Measurements from ENCODE around the gene MAP6D1.
"Not testable (repeated sequence)": the region's sequence is repeated elsewhere in the genome, so short reads cannot be mapped to it uniquely, and the experiment has no call there.

Gene MAP6D1

DNA sequence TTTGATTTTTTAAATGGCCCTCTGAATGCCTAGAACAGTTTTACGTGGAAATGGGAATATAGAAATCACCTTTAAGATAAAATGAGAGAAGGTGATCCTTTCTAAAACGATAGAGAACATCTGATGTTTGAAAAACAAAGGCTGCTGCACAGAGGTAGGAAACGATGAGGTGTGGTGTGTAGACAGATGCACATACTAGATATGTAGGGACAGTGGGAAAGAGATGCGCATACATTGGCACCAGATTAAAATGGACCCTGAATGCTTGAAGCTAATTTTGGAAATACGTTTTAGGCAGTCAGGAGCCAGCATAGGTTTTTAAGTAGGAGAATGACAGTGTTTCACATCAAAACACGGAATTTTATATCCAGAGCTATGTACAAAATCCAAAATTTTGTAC is 29.0 kb downstream of the MAP6D1 start:
- DNase-seq = no peak

DNA sequence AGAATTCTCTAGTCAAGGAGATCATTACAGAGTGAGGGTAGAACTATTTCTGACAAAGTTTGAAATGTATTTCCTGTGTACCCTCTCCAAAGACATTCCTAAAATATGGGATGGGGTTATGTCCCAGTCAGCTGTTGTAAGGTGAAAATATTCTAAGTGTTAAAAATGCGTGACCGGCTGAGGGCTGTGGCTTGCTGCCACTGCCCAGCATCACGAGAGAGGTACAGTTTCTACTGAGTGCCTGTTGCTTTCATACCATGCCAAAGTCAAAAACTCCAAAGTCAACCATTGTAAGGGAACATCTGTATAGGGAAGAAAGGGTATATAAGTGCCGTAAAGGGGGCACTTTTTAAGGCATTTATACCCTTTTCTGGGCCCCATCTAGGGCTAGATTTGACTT is 30.9 kb downstream of the MAP6D1 start:
- DNase-seq = no peak

DNA sequence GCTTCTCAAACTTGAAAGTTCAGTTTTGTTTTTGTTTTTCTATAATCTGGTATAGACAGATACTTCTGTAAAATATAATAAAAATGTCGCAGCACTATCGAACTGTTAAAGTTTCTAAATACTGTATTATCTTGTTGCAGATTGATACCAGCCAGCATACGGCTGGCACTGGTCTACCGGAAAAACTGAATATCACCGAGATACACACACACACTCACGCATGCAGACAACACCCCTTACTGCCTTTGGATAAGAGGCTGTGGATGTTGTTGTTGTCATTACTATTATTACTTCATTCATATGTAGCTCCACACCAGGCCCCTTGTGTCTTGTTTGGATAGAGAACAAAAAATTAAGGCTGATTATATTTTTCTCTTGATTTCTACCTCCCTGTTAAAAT is 32.4 kb downstream of the MAP6D1 start:
- DNase-seq = no peak

DNA sequence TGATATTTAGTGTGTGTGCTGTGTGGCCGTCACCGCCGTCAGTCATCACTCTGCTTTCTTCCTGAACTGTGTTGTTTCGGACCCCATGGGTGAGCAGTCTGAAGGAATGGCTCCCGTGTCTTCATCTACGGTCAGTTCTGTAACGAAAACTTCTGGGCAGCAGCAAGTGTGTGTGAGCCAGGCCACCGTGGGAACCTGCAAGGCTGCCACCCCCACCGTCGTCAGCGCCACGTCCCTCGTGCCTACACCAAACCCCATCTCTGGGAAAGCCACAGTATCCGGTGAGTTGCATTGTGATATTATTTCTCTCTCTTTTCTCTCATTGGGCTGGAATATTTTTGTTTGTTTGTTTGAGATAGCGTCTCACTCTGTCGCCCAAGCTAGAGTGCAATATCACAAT is 34.7 kb downstream of the MAP6D1 start:
- DNase-seq = no peak

DNA sequence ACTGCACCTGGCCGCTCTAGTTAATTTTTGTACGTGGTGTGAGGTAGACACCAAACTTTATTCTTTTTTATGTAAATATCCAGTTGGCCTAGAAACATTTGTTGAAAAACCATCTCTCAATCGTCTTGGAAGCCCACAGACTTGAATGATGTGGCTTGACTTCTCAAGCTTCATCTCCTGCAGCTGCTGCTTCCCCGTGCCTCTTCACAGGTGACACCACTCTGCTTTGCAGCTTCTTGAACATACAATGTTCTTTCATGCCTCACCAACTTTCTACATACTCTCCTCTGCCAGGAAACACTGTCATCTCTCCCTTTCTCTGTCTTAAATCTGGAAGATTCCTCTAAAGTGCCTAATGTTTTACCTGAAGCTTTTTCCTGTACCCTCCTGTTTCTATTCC is 35.6 kb downstream of the MAP6D1 start:
- no peak for DNase-seq

DNA sequence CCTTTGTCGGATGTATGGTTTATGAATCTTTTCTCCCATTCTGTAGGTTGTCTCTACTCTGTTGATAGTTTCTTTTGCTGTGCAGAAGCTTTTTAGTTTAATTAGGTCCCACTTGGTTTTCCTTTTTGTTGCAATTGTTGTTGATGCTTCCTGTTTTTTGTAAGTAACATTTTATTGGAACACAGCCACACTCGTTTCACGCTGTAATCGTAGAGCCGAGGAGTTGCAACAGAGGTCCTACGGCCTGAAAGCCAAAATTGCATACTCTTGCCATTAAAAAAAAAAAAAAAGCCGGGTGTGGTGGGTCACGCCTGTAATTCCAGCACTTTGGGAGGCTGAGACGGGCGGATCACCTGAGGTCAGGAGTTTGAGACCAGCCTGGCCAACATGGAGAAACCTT is 40.9 kb downstream of the MAP6D1 start:
- not testable (repeated sequence) for DNase-seq

DNA sequence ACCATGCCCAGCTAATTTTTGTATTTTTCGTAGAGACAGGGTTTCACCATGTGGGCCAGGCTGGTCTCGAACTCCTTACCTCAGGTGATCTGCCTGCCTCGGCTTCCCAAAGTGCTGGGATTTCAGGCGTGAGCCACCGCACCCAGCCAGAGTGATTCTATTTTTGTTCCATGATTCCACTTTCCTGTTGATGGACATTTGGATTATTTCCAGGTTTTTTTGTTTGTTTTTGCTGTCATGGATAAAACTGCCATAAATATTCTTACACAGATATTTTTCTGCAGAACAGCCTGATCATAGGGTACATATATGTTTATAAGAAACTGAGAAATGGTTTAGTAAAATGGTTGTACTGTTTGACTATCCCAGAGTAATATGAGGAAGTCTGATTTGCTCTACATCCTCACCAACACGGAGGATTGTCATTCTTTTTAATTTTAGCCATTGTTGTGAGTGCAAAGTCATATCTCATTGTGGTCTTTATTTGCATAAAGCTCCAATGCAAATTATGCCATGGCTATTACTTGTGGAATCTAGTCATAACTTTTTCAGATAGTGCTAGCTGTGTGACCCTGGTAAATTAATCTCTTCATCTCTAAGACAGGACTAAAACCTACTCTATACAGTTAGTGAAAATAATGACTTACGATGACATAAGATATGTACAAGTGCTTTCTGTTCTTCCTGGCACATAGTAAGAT is 42.7 kb downstream of the MAP6D1 start:
- no peak for DNase-seq

DNA sequence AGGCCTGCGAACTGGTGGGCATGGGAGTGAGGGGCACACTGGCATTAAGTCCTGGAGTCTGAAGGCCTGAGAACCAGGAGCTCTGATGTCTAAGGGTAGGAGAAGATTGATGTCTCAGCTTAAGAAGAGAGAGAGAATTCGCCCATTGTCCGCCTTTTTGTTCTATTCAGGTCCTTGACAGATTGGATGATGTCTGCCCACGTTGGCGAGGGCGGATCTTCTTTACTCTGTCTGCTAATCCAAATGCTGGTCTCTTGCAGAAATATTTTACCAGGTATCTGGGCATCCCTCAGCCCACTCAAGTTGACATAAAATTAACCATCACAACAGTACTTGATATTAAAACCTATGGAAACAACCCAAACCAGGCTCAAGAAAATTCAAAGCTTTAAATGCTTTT is 44.1 kb downstream of the MAP6D1 start:
- DNase-seq = no peak

DNA sequence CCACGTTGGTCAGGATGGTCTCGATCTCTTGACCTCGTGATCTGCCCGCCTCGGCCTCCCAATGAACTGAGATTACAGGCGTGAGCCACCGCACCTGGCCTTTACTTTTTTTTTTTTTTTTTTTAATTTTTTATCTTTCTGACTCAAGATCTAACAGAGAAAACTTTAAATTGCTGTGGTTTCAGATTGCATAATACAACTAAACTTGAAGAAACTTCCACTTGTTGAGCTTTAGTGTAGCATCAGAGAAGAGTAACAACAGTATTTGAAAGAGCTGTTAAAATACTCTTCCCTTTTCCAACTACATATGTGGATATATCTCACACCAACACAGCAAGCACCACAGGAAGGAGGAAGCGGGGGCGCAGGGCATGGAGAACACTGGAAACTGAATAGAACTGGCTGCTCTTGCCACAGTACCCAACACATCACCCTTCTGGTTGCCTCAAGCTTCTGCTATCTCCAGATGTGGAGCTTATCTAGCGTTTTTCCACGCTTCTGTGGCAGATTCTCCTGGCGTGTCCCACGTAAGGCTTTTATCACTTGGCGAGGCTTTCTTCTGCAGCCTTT is 45.4 kb downstream of the MAP6D1 start:
- DNase-seq = no peak

DNA sequence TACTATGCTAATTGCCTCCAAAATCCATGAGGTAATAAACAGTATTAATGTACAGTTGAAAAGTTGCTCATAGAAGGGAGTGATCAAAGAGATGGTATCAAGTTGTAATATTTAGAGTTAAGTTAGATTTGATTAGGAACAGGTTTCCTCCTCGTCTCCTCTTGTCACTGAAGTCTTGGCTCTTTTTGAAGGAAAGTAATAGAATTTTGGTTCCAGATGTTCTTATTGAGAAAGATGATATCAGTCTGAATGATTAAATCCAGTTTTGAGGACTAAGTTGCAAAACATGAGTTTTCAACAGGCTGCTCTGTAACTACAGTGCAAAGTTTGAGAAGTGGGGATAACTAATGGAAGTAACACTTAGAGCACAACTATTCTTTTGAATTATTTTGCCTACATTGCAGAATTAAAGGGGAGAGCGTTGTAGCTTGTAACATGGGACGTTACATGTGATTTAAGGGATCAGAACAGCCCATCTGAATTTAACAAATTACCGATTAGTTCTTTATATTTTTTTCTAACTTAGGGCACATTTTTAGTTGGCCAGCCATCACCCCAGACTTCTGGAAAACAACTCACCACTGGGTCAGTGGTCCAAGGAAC is 48.3 kb downstream of the MAP6D1 start:
- DNase-seq = no peak

DNA sequence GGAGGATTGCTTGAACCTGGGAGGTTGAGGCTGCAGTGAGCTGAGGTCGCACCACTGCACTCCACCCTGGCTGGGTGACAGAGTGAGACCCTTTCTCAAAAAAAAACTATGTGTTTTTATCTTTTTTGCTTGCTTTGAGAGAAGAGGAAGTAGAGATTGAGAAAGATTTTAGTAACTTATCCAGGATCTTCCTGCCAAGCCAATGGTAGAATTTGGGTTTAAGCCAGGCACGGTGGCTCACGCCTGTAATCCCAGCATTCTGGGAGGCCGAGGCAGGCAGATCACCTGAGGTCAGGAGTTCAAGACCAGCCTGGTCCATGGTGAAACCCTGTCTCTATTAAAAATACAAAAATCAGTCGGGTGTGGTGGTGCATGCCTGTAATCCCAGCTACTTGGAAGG is 48.9 kb downstream of the MAP6D1 start:
- DNase-seq = not testable (repeated sequence)

DNA sequence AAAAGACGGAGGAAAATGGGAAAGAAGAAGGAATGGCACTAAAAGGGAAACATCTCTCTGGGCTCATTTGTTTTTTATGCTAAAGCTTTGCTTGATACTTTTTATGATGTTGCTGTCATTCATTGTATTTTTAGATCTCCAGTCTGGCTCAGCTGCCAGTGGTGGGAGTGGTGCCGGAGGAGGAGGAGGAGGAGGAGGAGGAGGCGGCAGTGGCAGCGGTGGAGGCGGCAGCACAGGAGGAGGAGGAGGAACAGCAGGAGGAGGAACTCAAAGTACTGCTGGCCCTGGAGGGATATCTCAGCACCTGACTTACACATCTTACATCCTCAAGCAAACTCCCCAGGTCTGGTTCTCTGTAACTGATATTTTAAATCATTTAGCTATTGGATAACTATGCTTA is 49.6 kb downstream of the MAP6D1 start:
- DNase-seq = no peak

DNA sequence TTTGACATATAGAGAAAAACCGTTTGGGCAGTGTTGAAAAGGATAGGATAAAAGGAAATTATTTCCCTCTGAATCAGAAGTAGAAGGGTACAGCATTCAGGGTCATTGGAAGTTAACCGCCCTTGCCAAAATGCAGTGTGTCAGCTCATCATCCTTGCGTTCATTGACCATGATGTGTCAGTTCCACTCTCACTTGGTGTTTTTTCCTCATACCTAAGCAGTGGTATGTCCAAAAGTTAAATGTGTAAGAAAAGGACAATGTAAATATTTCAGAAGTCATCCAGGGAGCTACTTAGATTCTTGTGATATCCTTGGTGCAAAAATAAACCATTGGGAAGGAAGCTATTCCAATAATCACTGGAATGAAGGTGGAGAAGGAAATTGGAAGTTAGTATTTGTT is 50.7 kb downstream of the MAP6D1 start:
- peak; percentile 87 for DNase-seq

DNA sequence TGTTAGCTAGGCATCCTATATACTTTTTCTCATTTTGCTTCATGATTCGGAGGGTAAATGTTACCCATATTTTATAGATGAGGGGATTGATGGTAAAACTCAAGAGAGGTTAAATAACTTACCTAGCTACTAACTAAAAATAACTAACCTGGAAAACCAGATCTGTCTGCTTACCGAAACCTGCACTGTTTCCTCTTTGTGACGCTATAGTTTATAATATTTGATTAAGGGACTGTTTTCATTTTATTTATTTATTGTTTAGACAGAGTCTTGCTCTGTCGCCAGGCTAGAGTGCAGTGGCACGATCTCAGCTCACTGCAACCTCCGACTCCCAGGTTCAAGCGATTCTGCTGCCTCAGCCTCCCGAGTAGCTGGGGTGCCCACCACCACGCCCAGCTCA is 55.9 kb downstream of the MAP6D1 start:
- no peak for DNase-seq

DNA sequence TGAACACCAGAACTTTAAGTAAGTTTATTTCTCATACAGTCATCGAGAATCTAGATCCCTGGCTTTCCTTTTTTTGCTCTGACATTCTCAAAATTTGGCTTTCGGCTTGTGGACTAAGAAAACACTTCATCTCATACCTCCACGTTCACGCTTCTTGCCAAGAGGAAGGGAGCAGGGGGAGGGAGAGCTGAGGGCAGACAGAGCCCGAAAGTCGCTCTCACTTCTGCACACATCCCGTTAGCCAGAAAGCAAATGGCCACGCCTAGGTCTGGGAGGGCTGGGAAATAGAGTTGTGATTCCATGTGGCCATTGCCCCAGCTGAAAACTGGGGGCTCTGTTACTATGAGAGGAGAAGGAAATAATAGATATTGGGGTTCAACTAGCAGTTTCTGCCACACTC is 57.3 kb downstream of the MAP6D1 start:
- DNase-seq = no peak

DNA sequence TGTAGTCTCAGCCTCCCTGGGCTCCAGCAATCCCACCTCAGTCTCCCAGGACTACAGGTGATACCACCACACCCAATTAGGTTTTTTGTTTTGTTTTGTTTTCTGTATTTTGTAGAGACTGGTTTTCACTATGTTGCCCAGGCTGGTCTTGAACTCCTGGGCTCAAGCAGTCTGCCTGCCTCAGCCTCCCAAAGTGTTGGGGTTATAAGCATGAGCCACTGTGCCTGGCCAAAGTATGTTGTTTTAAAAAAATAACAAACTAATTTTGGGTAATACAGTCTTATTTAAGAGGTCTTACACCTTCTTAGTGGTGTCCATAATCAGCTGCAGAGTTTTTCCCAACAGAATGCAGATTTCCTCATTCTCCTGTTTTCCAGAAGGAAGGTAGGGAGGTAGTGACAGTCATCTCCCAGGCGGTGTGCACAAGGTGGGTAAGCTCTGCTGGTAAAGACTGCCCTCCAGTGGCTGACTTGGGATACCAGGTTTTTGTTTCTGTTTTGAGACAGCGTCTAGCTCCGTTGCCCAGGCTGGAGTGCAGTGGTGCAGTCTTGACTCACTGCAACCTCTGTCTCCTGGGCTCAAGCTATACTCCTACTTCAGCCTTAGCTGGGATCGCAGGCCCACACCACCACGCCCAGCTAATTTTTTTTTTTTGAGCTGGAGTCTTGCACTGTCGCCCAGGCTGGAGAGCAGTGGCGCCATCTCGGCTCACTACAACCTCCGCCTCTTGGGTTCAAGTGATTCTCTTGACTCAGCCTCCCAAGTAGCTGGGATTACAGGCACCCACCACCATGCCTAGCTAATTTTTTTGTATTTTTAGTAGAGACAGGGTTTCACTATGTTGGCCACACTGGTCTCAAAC is 58.4 kb downstream of the MAP6D1 start:
- DNase-seq = peak; percentile 70

DNA sequence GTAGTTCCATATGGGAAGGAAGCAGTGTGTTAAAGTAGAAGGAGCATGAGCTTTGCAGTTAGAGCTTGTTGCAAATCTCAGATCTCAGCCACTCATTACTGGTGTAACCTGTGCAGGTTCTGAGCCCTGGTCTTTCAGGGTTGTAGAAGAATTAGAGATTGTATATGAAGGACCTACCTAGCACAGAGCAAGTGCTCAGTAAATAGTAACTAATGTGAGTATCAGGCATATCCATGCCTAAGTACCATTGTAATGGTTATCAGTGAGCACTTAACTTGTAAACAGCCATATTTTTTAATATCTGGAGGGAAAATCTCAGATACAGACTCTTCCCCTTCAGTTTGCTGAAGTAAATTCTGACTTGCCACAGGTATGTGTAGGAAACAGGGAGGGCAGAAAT is 59.3 kb downstream of the MAP6D1 start:
- DNase-seq = no peak

All from EL (cell line).